Stomach (tissue), 4 donors: Measurements from ENCODE around the gene DIS3L2.

ENCODE experiments used
- EP300 ChIP-seq: sonication (generic); formaldehyde crosslinking; IDR thresholded peaks from one replicate; pipeline ENCODE4 v1.6.1; 2017; ENCODE audit warnings: antibody characterized with exemption
- POLR2A ChIP-seq, 4 donors: fragments of 450-650 bp; IDR thresholded peaks; one replicate each; pipeline ENCODE4 v1.6.1; 2016; ENCODE audit warnings: antibody characterized with exemption in 4 of 4, control low read depth in 2 of 4, mild to moderate bottlenecking in 1 of 4, moderate library complexity in 1 of 4
- POLR2AphosphoS5 ChIP-seq, 3 donors: sonication (generic); formaldehyde crosslinking; IDR thresholded peaks; one replicate each; pipeline ENCODE4 v1.6.1; 2016; ENCODE audit warnings: antibody characterized with exemption in 3 of 3
- TF ChIP-seq, protein P1 (sequence below), 7 experiments: fragments of 450-650 bp in 4 of 7; fragments of 200-600 bp in 3 of 7; sonication (generic) in 3 of 7; IDR thresholded peaks; one replicate each; pipeline ENCODE4 v1.5.1; 2016 to 2019; ENCODE audit warnings: antibody characterized with exemption in 7 of 7, control low read depth in 2 of 7, mild to moderate bottlenecking in 1 of 7

DNA sequence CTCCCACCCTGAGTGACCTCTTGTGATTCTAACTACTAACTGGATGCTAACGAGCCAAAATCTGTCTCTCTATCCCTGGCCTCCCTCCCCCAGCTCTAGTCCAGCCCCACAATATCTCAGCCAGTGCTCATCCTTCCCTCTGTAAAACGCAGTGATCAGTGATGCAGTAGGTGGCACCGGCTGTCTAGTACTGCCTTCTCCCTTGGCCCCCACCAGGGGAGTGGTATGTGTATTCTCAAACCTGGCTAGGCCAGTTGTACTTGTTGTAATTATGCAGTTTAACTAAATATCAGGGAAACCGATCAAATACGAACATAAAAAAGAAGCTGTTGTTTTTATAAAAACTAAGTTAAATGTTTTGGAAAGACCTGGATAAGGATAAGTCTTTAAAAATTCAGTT is 303.8 kb downstream of the DIS3L2 start:
- TF ChIP-seq POLR2A (IDR thresholded peaks at IDR 0.05) (no peak), POLR2AphosphoS5 (IDR thresholded peaks at IDR 0.05) (no peak), EP300 (no peak)
- TF ChIP-seq, protein P1, sequence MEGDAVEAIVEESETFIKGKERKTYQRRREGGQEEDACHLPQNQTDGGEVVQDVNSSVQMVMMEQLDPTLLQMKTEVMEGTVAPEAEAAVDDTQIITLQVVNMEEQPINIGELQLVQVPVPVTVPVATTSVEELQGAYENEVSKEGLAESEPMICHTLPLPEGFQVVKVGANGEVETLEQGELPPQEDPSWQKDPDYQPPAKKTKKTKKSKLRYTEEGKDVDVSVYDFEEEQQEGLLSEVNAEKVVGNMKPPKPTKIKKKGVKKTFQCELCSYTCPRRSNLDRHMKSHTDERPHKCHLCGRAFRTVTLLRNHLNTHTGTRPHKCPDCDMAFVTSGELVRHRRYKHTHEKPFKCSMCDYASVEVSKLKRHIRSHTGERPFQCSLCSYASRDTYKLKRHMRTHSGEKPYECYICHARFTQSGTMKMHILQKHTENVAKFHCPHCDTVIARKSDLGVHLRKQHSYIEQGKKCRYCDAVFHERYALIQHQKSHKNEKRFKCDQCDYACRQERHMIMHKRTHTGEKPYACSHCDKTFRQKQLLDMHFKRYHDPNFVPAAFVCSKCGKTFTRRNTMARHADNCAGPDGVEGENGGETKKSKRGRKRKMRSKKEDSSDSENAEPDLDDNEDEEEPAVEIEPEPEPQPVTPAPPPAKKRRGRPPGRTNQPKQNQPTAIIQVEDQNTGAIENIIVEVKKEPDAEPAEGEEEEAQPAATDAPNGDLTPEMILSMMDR (IDR thresholded peaks at IDR 0.05) = no peak
